Ascending aorta (tissue), 2 donors: ENCODE measurements around the gene PINK1. TPM values are rescaled to one million over a fixed set of nuclear protein-coding genes. Genes with fewer than 3 reads are reported as not detected.

Experiments used
- DNase-seq, 2 donors: peaks; one replicate each; pipeline ENCODE4 v3.0.0-alpha.2; 2019; ENCODE audit warnings: low spot score in 2 of 2
- H3K27ac ChIP-seq, 2 donors: fragments of 200-600 bp; sonication (generic); one replicate each; pipeline ENCODE4 v1.5.1; 2016 to 2017; ENCODE audit warnings: mild to moderate bottlenecking in 1 of 2
- H3K27me3 ChIP-seq: fragments of 200-600 bp; sonication (generic); one replicate; pipeline ENCODE4 v1.5.1; 2017
- H3K36me3 ChIP-seq, 2 donors: fragments of 200-600 bp; sonication (generic); one replicate each; pipeline ENCODE4 v1.5.1; 2016
- H3K4me1 ChIP-seq, 2 donors: fragments of 200-600 bp; sonication (generic); one replicate each; pipeline ENCODE4 v1.5.1; 2016 to 2017; ENCODE audit warnings: mild to moderate bottlenecking in 1 of 2
- H3K4me3 ChIP-seq, 2 donors: fragments of 200-600 bp; sonication (generic); one replicate each; pipeline ENCODE4 v1.5.1; 2016 to 2017; ENCODE audit warnings: mild to moderate bottlenecking in 1 of 2
- H3K9me3 ChIP-seq, 2 donors: fragments of 200-600 bp; sonication (generic); one replicate each; pipeline ENCODE4 v1.5.1; 2016
- CTCF ChIP-seq, 3 experiments: fragments of 200-600 bp in 2 of 3; fragments of 450-650 bp in 1 of 3; sonication (generic) in 2 of 3; IDR thresholded peaks; one replicate each; pipeline ENCODE4 v1.5.1; 2016 to 2019; ENCODE audit warnings: antibody characterized with exemption in 3 of 3, mild to moderate bottlenecking in 1 of 3, moderate library complexity in 1 of 3
- intact Hi-C: fragments of 100-400 bp; cut with DNase I; formaldehyde crosslinking; loops from one replicate; pipeline ENCODE4 v1.15.1; 2023
- total RNA-seq: library from RNA; depleted of rRNA; stranded (reverse); fragments of >200 nt; gene quantifications from one replicate; pipeline ENCODE4 v1.1.0, GENCODE V29; 2016

PINK1 gene
- total RNA-seq, 1 donor from 2014 or later: 113 TPM

- Histone ChIP-seq H3K27me3 (no peaks in the 10 kb centered on the region), H3K27ac (peak overlapping the region; percentile 31 to 37), H3K4me1 (no peaks in the 10 kb centered on the region), H3K9me3 (no peaks in the 10 kb centered on the region), H3K36me3 (no peaks in the 10 kb centered on the region), H3K4me3 (peak overlapping the region in 1 of 2 donors; percentile 19)
- DNase-seq: no peak
- intact Hi-C loops: no loop called here
- TF ChIP-seq CTCF (IDR thresholded peaks at IDR 0.05): no peak
Observed at GRCh38 chr1:20589331-20590278, 43.7 kb upstream of the PINK1 start.

- intact Hi-C loops: no loop called here
- H3K4me3 ChIP-seq: no peak overlapping the region
- no peak overlapping the region for H3K27ac ChIP-seq
Observed at GRCh38 chr1:20590306-20590777, 42.9 kb upstream of the PINK1 start.

GRCh38 chr1:20593756-20594155 lies 39.5 kb upstream of the PINK1 start:
- intact Hi-C loops: no loop called here
- no peak for DNase-seq
- H3K4me3 ChIP-seq: no peak overlapping the region
- H3K9me3 ChIP-seq: no peaks in the 10 kb centered on the region
- H3K27ac ChIP-seq: no peak overlapping the region
- TF ChIP-seq CTCF (IDR thresholded peaks at IDR 0.05): no peak
- no peaks in the 10 kb centered on the region for H3K4me1 ChIP-seq
- no peaks in the 10 kb centered on the region for H3K36me3 ChIP-seq
- no peaks in the 10 kb centered on the region for H3K27me3 ChIP-seq

More at GRCh38 chr1:20590306-20590777, 42.9 kb upstream of the PINK1 start:
- no peaks in the 10 kb centered on the region for H3K36me3 ChIP-seq
- no peak for DNase-seq
- no peak for TF ChIP-seq CTCF (IDR thresholded peaks at IDR 0.05)
- H3K9me3 ChIP-seq: no peaks in the 10 kb centered on the region
- H3K4me1 ChIP-seq: no peaks in the 10 kb centered on the region
- H3K27me3 ChIP-seq: no peaks in the 10 kb centered on the region

GRCh38 chr1:20594746-20595145 lies 38.5 kb upstream of the PINK1 start:
- H3K27ac ChIP-seq: no peak overlapping the region
- no peaks in the 10 kb centered on the region for H3K27me3 ChIP-seq
- no peaks in the 10 kb centered on the region for H3K4me1 ChIP-seq
- H3K4me3 ChIP-seq: no peak overlapping the region
- no peak for DNase-seq
- intact Hi-C loops: no loop called here
- no peaks in the 10 kb centered on the region for H3K36me3 ChIP-seq
- no peak for TF ChIP-seq CTCF (IDR thresholded peaks at IDR 0.05)
- no peaks in the 10 kb centered on the region for H3K9me3 ChIP-seq

GRCh38 chr1:20596106-20596505 lies 37.2 kb upstream of the PINK1 start:
- Histone ChIP-seq H3K27me3 (no peaks in the 10 kb centered on the region), H3K36me3 (no peaks in the 10 kb centered on the region), H3K4me1 (no peaks in the 10 kb centered on the region), H3K9me3 (no peaks in the 10 kb centered on the region), H3K27ac (no peak overlapping the region), H3K4me3 (no peak overlapping the region)
- no peak for DNase-seq
- intact Hi-C loops: no loop called here
- TF ChIP-seq CTCF (IDR thresholded peaks at IDR 0.05): no peak
